ENCODE results near the gene RTP3.
"Not testable (repeated sequence)": the region's sequence is repeated elsewhere in the genome, so short reads cannot be mapped to it uniquely, and the experiment has no call there.

The RTP3 gene

DNA sequence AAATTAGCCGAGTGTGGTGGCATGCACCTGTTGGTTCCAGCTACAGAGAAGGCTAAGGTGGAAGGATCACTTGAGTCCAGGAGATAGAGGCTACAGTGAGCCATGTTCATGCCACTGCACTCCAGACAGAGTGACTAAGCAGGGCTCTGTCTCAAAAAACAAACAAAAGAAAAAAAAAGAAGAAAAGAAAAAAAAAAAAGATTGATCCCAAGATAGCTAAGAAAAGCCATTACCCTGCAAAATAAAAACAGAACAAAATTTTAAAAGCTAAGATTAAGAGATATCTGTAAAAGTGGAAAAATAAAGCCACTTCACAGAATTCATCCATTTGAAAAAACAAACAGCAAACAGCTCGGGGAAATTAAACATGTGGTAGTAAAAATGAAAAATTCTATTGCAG, 44.6 kb downstream of the RTP3 start:
- no peak overlapping the region for H3K4me3 ChIP-seq (ENCODE audit: control insufficient read depth, low read depth, low read length)
- no peak for DNase-seq (ENCODE audit: low read depth)
- TF ChIP-seq CTCF (conservative IDR thresholded peaks at IDR 0.05; ENCODE audit: control insufficient read depth, insufficient read depth, low read depth, low read length): no peak

DNA sequence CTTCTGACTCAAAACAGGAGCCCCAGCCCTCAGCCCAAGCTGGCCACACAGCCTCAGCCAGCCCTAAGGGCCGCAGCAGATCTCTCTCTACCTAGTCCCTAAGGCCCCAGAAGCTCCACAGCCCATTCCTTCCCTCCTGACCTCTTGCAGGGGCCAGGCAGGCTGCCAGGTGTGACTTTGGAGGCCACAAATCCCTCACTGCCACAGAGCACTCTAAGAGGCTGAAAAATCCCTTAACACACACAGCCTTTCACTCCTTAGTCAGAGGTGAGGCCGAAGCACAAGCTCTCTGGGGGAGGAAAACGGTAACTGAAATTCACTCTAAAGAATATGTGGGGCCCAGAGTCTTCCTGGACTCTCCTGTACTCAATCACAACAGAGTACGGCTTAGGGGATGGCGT, 45.0 kb downstream of the RTP3 start:
- no peak for TF ChIP-seq CTCF (conservative IDR thresholded peaks at IDR 0.05; ENCODE audit: control insufficient read depth, insufficient read depth, low read depth, low read length)
- no peak overlapping the region for H3K4me3 ChIP-seq (ENCODE audit: control insufficient read depth, low read depth, low read length)
- no peak for DNase-seq (ENCODE audit: low read depth)

DNA sequence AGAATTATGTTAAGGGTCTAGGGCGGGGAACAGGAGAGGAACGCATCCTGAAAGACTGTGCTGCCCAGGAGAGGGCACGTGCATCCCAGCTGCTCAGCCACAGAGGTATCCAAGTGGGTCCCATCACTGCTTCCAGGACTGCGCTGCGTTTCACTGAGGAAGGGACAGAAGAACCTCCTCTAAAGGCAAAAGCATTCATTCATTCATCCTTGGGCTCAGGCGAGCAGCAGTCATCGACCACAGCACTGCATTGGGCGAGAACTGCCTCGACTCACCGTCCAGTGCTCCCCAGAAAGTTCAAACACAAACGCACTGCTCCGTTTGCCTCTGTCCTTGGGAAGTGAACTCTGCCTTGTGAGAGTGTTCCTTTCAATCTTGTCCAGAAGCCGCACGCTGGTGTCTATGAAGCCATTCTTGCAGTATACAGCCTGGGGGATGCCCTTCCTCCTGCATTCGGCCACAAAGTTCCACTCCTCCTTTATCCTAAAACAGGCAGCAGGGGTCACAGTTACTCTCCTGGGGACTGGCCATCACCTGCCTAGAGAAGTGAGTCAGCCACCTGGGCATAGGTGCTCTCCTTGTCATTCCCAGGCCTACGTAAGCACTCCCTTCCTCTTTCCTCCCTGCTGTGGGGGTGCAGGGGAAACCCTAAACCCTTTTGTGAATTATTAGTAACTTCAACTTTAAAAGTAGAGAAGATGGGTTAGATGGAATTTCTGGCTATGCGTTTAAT, 47.2 kb downstream of the RTP3 start:
- no peak for TF ChIP-seq CTCF (conservative IDR thresholded peaks at IDR 0.05; ENCODE audit: control insufficient read depth, insufficient read depth, low read depth, low read length)
- no peak overlapping the region for H3K4me3 ChIP-seq (ENCODE audit: control insufficient read depth, low read depth, low read length)
- no peak for DNase-seq (ENCODE audit: low read depth)

- DNase-seq (ENCODE audit: low read depth): no peak
- no peak overlapping the region for H3K4me3 ChIP-seq (ENCODE audit: control insufficient read depth, low read depth, low read length)
- TF ChIP-seq CTCF (conservative IDR thresholded peaks at IDR 0.05; ENCODE audit: control insufficient read depth, insufficient read depth, low read depth, low read length): no peak
Observed at GRCh38 chr3:46545818-46546630, 48.2 kb downstream of the RTP3 start.

DNA sequence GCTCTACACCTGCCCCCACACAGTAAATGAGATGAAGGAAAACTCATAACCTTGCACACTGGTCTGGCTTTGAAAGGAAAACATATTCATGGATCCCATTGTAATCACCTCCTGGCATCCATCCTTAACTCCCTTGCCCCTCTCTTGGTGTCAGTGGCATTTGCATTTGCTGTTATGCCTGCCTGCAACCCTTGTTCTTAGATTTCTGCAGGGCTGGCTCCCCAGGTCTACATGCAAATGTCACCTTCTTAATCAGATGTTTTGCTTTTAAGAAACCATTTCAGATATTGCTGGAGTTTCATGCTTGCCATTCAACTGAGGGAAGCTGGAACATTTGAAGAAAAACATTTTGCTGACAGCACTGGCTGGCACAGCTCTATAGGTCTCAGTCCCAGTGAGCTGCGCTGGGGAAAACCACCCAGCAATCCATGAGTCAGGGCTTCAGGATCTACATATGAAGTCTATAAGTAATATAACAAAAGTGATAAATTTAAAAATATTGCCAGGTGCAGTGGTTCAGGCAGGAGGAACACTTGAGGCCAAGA, 49.2 kb downstream of the RTP3 start:
- no peak overlapping the region for H3K4me3 ChIP-seq (ENCODE audit: control insufficient read depth, low read depth, low read length)
- no peak for DNase-seq (ENCODE audit: low read depth)
- TF ChIP-seq CTCF (conservative IDR thresholded peaks at IDR 0.05; ENCODE audit: control insufficient read depth, insufficient read depth, low read depth, low read length): no peak

DNA sequence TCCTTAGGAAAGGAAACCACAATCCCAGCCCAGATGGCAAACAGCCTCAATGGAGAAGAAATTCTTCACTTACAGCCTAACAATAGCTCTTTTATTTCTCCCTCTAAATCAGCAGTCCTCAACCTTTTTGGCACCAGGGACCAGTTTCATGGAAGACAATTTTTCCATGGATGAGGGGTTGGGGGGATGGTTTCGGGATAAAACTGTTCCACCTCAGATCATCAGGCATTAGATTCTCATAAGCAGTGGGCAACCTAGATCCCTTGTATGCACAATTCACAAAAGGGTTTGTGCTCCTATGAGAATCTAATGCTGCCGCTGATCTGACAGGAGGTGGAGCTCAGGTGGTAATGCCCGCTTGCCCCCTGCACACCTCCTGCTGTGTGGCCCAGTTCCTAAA, 50.8 kb downstream of the RTP3 start:
- not testable (repeated sequence) for DNase-seq (ENCODE audit: low read depth); H3K4me3 ChIP-seq (ENCODE audit: control insufficient read depth, low read depth, low read length)

DNA sequence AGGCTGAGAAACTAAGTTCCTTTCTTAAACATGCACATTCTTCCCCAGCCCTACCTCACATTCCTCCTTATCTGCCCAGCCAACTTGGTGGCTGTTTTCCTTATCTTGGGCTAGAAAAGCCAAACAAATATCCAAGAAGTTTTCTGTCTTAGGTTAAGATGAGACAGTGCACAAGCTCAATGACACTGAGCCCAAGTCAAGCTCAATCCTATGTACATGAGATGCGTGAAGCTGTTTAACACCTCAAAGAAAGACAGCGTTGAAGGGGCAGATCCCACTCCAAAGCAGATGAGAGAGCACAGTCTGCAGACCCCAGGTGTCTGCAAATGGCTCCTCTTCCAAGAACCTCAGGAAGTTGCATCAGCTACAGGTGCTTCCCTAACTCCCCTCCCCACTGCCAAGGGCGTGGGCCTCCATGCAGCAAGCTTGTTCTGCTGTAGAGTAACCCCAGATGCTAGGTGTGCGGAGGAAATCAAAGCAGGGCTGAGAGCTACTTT, 51.7 kb downstream of the RTP3 start:
- TF ChIP-seq CTCF (conservative IDR thresholded peaks at IDR 0.05; ENCODE audit: control insufficient read depth, insufficient read depth, low read depth, low read length): no peak
- no peak for DNase-seq (ENCODE audit: low read depth)
- no peak overlapping the region for H3K4me3 ChIP-seq (ENCODE audit: control insufficient read depth, low read depth, low read length)
